ENCODE data around the gene SGMS2. TPM values are rescaled to one million over a fixed set of nuclear protein-coding genes. Genes with fewer than 3 reads are reported as not detected.

The SGMS2 gene
- total RNA-seq, 6 experiments from 2014 or later: 12.3 to 67.8 (median 29.3) TPM

DNA sequence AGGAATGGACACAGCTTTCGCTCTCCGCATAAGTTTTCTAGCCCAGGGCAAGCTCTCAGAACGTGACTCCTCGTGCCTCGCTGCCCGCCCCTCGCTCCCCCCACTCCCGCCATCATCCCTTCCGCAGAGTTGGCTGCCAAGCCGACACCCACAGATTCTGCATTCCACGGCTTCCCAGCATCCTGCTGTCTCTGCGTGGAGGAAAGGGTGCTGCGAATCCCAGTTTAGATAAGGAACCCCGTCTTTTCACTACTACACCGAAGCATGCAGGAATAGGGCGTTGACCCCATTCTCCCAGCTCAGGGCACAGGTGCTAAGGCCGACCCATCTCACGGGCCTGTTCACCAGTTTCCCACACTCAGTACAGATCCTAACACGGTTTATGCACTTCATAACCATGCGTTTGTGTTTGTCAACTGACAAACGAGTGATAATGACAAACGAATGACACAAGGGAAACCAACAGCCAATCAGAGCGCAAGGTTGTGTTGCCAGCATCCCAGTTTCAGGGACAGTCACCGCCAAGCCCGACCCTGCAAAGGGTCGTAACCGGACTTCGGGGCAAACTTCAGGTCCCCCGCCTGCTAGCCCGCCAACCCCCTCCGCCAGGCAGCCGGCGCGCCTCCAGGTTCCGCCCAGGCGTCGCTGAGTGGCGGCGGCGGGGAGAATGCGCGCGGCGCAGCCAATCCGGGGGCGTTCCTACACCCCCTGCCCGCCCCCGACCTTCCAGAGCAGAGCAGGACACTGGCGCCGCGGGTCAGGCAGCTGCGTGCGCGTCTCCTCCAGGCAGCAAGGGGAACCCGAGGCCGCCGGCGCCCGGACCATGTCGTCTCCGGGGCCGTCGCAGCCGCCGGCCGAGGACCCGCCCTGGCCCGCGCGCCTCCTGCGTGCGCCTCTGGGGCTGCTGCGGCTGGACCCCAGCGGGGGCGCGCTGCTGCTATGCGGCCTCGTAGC is 106.4 kb downstream of the SGMS2 start, which contains the start of gene CYP2U1:
Gene CYP2U1 (plus strand): TSS at position 729 of the 954 bp plus-strand sequence. CDS start 95 bp downstream, at position 824.
- Histone ChIP-seq H3K36me3 (no peaks in the 10 kb centered on the region), H3K9me3 (no peaks in the 10 kb centered on the region), H3K27me3 (no peaks in the 10 kb centered on the region), H3K27ac (peak within 1 kb of the TSS; percentile 46 to 67 (median 47)), H3K4me3 (peak within 1 kb of the TSS; percentile 54 to 74 (median 68)), H3K4me1 (peaks cover 0 to 4% (median 2%) of the 10 kb centered on the region in 4 donors)
- DNase-seq (peak; percentile 91 to 93 (median 92)), ATAC-seq (peak; percentile 98 to 99 (median 98))
- TF ChIP-seq POLR2A (IDR thresholded peaks at IDR 0.05): peak; percentile 60
- TF ChIP-seq, protein P1, sequence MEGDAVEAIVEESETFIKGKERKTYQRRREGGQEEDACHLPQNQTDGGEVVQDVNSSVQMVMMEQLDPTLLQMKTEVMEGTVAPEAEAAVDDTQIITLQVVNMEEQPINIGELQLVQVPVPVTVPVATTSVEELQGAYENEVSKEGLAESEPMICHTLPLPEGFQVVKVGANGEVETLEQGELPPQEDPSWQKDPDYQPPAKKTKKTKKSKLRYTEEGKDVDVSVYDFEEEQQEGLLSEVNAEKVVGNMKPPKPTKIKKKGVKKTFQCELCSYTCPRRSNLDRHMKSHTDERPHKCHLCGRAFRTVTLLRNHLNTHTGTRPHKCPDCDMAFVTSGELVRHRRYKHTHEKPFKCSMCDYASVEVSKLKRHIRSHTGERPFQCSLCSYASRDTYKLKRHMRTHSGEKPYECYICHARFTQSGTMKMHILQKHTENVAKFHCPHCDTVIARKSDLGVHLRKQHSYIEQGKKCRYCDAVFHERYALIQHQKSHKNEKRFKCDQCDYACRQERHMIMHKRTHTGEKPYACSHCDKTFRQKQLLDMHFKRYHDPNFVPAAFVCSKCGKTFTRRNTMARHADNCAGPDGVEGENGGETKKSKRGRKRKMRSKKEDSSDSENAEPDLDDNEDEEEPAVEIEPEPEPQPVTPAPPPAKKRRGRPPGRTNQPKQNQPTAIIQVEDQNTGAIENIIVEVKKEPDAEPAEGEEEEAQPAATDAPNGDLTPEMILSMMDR (IDR thresholded peaks at IDR 0.05): peak in 3 of 4 donors; percentile 23 to 35 (median 32)
- intact Hi-C loops (cut with DNase I): no loop called here
- WGBS (ENCODE audit: insufficient coverage, low coverage, low lambda C conversion rate, missing lambda C conversion rate): 8% methylated on average over 16 of the region's 78 CpGs

DNA sequence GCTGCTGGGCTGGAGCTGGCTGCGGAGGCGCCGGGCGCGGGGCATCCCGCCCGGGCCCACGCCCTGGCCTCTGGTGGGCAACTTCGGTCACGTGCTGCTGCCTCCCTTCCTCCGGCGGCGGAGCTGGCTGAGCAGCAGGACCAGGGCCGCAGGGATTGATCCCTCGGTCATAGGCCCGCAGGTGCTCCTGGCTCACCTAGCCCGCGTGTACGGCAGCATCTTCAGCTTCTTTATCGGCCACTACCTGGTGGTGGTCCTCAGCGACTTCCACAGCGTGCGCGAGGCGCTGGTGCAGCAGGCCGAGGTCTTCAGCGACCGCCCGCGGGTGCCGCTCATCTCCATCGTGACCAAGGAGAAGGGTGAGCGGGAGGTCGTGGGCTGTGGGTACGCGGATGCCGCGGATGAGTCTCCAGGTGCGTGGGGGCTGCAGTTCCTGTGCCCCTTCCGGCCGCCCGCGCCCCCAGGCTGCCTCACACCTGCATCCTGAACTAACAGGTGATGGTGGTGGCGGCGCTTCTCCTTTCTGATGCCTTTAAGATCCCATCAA is 107.1 kb downstream of the SGMS2 start:
- TF ChIP-seq POLR2A (IDR thresholded peaks at IDR 0.05): peak; percentile 1
- TF ChIP-seq, protein P1 (IDR thresholded peaks at IDR 0.05): peak in 1 of 4 donors; percentile 1
- WGBS (ENCODE audit: insufficient coverage, low coverage, low lambda C conversion rate, missing lambda C conversion rate): 71% methylated on average over 2 of the region's 45 CpGs
- Histone ChIP-seq H3K9me3 (no peaks in the 10 kb centered on the region), H3K36me3 (no peaks in the 10 kb centered on the region), H3K27ac (peak overlapping the region; percentile 46 to 67 (median 47)), H3K4me1 (peaks cover 0 to 4% (median 2%) of the 10 kb centered on the region in 4 donors), H3K27me3 (no peaks in the 10 kb centered on the region), H3K4me3 (peak overlapping the region; percentile 54 to 74 (median 68))
- intact Hi-C loops (cut with DNase I): no loop called here
- DNase-seq (peak; percentile 45 to 62 (median 53)), ATAC-seq (no peak)

DNA sequence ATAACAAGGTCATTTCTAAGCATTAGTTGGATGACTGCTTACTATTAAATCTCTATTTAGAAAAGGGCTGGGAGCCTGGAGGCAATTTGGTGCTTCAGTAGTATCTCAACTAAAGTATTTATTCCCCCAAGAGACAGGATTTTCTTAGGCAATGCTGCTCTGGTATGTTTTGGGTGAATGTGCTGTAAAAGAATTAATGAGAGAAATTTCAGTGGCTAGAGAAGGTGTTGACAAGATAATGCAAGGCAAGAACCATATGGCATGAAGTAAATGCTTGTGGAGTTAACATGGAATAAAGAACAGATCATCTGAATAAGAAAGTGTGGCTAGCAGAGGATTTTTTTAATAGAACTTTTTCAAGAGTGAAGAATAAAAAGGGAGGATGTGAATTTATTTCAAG is 110.5 kb downstream of the SGMS2 start:
- Histone ChIP-seq H3K27ac (no peak overlapping the region), H3K4me3 (no peak overlapping the region), H3K27me3 (no peaks in the 10 kb centered on the region), H3K9me3 (no peaks in the 10 kb centered on the region), H3K4me1 (peaks cover 0 to 4% (median 2%) of the 10 kb centered on the region in 4 donors), H3K36me3 (no peaks in the 10 kb centered on the region)
- DNase-seq (no peak), ATAC-seq (no peak)
- no peak for TF ChIP-seq POLR2A (IDR thresholded peaks at IDR 0.05)
- TF ChIP-seq, protein P1 (IDR thresholded peaks at IDR 0.05): no peak
- intact Hi-C loops (cut with DNase I): no loop called here

DNA sequence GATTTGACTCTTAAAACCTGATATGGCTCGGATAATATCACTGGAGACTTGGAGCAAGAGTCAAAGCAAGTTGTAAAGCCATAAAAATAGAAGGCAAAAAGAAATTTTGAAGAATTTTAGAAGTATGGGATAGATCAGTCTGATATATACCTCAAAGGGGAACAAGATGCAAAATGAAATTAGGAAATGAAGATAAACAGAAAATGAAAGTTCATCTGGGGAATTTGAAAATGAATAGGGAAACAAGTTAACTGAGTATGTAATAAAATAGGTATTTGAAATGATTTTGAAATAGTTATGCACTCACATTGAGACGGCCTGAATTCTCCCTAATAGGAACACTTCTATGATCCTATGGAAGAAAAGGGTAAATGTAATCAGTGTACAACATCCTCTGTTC is 112.3 kb downstream of the SGMS2 start:
- H3K9me3 ChIP-seq: no peaks in the 10 kb centered on the region
- ATAC-seq (no peak), DNase-seq (no peak)
- H3K4me1 ChIP-seq: peaks cover 0 to 3% (median under 1%) of the 10 kb centered on the region in 4 donors
- no peak overlapping the region for H3K4me3 ChIP-seq
- TF ChIP-seq, protein P1 (IDR thresholded peaks at IDR 0.05): no peak
- no peak for TF ChIP-seq POLR2A (IDR thresholded peaks at IDR 0.05)
- 64% methylated on average over 2 of the region's 2 CpGs for WGBS (ENCODE audit: insufficient coverage, low coverage, low lambda C conversion rate, missing lambda C conversion rate)
- H3K36me3 ChIP-seq: no peaks in the 10 kb centered on the region
- no peak overlapping the region for H3K27ac ChIP-seq
- intact Hi-C loops (cut with DNase I): no loop called here
- no peaks in the 10 kb centered on the region for H3K27me3 ChIP-seq
